ENCODE measurements around the gene RPL27.

DNA sequence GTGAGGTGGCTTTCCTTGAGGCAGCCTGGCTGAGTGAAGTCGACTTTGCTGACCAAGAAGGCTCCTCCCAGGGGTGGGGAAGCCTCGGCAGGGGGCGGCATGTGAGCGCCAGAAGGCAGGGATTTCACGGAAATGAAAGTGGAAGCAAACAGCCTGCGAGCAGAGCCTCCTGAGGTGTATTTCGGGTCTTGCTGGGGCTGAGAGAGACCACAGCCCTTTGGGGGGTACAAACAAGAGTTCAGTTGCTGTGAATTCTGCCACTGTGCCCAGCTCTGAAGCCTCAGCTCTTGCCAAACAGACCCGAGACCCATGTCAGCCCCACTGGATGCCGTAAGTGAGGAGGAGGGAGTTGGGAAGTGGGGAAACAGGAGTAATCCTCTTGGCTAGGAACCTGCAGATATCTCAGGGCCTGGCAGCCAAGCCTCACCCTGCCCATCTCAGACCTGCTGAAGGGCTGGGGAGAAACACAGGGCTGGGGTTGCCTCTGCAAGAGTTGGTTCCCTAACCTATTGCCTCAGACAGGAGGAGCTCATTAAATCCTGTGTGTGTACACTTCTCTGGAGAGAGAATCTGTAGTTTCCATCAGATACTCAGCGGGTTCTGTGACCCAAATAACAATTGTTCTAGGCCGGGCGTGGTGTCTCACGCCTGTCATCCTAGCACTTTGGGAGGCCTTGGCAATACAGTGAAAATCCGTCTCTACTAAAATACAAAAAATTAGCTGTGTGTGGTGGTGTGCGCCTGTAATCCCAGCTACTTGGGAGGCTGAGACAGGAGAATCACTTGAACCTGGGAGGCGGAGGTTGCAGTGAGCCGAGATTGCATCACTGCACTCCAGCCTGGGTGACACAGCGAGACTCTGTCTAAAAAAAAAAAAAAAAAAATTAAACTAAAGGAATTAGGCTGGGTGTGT, 8.7 kb downstream of the RPL27 start, which contains the start of gene IFI35:
- TF ChIP-seq JUND (CRISPR knock-in tag; IDR thresholded peaks at IDR 0.05) (0 out of 2 replicates have a peak, but pooled peaks have one; percentile 3), RFX1 (IDR thresholded peaks at IDR 0.05) (no peak), ZNF264 (CRISPR knock-in tag; IDR thresholded peaks at IDR 0.05) (no peak)

All from HepG2 (cell line).